H1 (cell line): ENCODE results near the gene HIBCH. TPM values are rescaled to one million over a fixed set of nuclear protein-coding genes. Genes with fewer than 3 reads are reported as not detected.

ENCODE experiments used
- CTCF ChIA-PET: fragments of 300-600 bp; sonication (Branson Sonifier 250); formaldehyde crosslinking; loops from one replicate; lab custom pipeline; 2021; ENCODE audit not compliant: partially characterized antibody; lab: Charles Lee
- POLR2A ChIA-PET: fragments of 300-600 bp; sonication (Branson Sonifier 250); formaldehyde crosslinking; loops from one replicate; lab custom pipeline; 2021; ENCODE audit warnings: inconsistent platforms; ENCODE audit not compliant: partially characterized antibody; lab: Charles Lee
- DNase-seq, 2 experiments: peaks; one replicate each; pipeline versions ENCODE4 v3.0.0 to v3.0.0-alpha.2; 2010 to 2022; ENCODE audit warnings: low spot score in 2 of 2, low read depth in 1 of 2, mixed read lengths in 1 of 2
- FAIRE-seq: peaks from 2 replicates; lab custom pipeline; 2011; peaks lifted over from hg19 to GRCh38; lab: Jason Lieb, UNC
- H2AFZ ChIP-seq: 2 replicates; pipeline ENCODE4 v1.8.1; 2012; ENCODE audit warnings: low read length, inconsistent platforms
- H2AK5ac ChIP-seq: 2 replicates; pipeline ENCODE4 v1.6.1; 2013; ENCODE audit warnings: low read depth, low read length
- H2BK120ac ChIP-seq: replicated peaks from 2 replicates; pipeline ENCODE3; 2013; ENCODE audit warnings: low read depth, low read length, inconsistent platforms
- H2BK12ac ChIP-seq: 2 replicates; pipeline ENCODE4 v1.6.1; 2013; ENCODE audit warnings: low read depth, low read length
- H2BK15ac ChIP-seq: 2 replicates; pipeline ENCODE4 v1.6.1; 2013; ENCODE audit warnings: low read length
- H2BK20ac ChIP-seq: 2 replicates; pipeline ENCODE4 v1.6.1; 2013; ENCODE audit warnings: low read length
- H2BK5ac ChIP-seq: 2 replicates; pipeline ENCODE4 v1.6.1; 2013; ENCODE audit warnings: low read depth, low read length
- H3K14ac ChIP-seq: 2 replicates; pipeline ENCODE4 v1.6.1; 2013; ENCODE audit warnings: inconsistent platforms; ENCODE audit not compliant: insufficient read length
- H3K18ac ChIP-seq: 2 replicates; pipeline ENCODE4 v1.6.1; 2013; ENCODE audit warnings: low read length; ENCODE audit errors: extremely low read depth
- H3K23ac ChIP-seq: 2 replicates; pipeline ENCODE4 v1.6.1; 2013; ENCODE audit warnings: inconsistent platforms; ENCODE audit not compliant: insufficient read length
- H3K23me2 ChIP-seq: 2 replicates; pipeline ENCODE4 v1.6.1; 2013; ENCODE audit warnings: low read depth, low read length
- H3K27ac ChIP-seq: 2 replicates; pipeline ENCODE4 v1.6.1; 2011; ENCODE audit warnings: low read depth, low read length, inconsistent platforms
- H3K27me3 ChIP-seq, 4 experiments: replicated peaks in 1 of 4; 1 replicate in 1 of 4; 2 replicates in 3 of 4; pipeline versions ENCODE4 v1.6.1 to v1.8.1; 2011 to 2013; ENCODE audit warnings: low read length in 3 of 4, mild to moderate bottlenecking in 3 of 4, inconsistent platforms in 2 of 4, mixed read lengths in 2 of 4, moderate library complexity in 1 of 4; ENCODE audit not compliant: control insufficient read depth in 3 of 4, insufficient read depth in 3 of 4; ENCODE audit errors: extremely low read depth in 1 of 4
- H3K36me3 ChIP-seq, 4 experiments: 2 replicates each; pipeline versions ENCODE4 v1.6.1 to v1.8.1; 2011 to 2013; ENCODE audit warnings: mild to moderate bottlenecking in 4 of 4, low read length in 3 of 4, moderate library complexity in 2 of 4, control low read depth in 1 of 4, inconsistent platforms in 1 of 4; ENCODE audit not compliant: insufficient read depth in 4 of 4, control insufficient read depth in 2 of 4
- H3K4ac ChIP-seq: replicated peaks from 2 replicates; pipeline ENCODE3; 2013; ENCODE audit warnings: low read length, low read depth, mixed read lengths, inconsistent platforms; ENCODE audit not compliant: insufficient read length
- H3K4me1 ChIP-seq, 4 experiments: replicated peaks in 1 of 4; 1 replicate in 1 of 4; 2 replicates in 3 of 4; pipeline versions ENCODE4 v1.6.1 to v1.8.1; 2011 to 2013; ENCODE audit warnings: low read length in 3 of 4, inconsistent platforms in 2 of 4, mixed read lengths in 1 of 4; ENCODE audit not compliant: insufficient read depth in 4 of 4, control insufficient read depth in 3 of 4
- H3K4me2 ChIP-seq, 2 experiments: 2 replicates each; pipeline versions ENCODE4 v1.6.1 to v1.8.1; 2011 to 2013; ENCODE audit warnings: low read depth in 2 of 2, low read length in 2 of 2, control low read depth in 1 of 2, inconsistent platforms in 1 of 2, mild to moderate bottlenecking in 1 of 2; ENCODE audit not compliant: insufficient read depth in 1 of 2
- H3K4me3 ChIP-seq, 4 experiments: fragments of 200-600, 300-600 bp in 1 of 4; sonication (generic), shearing (Covaris generic), sonication (Bioruptor Twin) in 1 of 4; 2 replicates each; pipeline versions ENCODE4 v1.5.1 to v1.8.1; 2011 to 2016; ENCODE audit warnings: low read length in 4 of 4, low read depth in 3 of 4, control low read depth in 2 of 4, inconsistent platforms in 2 of 4, mild to moderate bottlenecking in 2 of 4, mixed read lengths in 1 of 4, moderate library complexity in 1 of 4; ENCODE audit not compliant: insufficient read depth in 2 of 4; ENCODE audit errors: extremely low read depth in 1 of 4
- H3K56ac ChIP-seq: replicated peaks from 2 replicates; pipeline ENCODE3; 2013; ENCODE audit warnings: low read depth, mild to moderate bottlenecking, mixed read lengths, low read length, inconsistent platforms; ENCODE audit not compliant: insufficient read length
- H3K79me1 ChIP-seq: 2 replicates; pipeline ENCODE4 v1.6.1; 2013; ENCODE audit warnings: low read depth, low read length, control low read depth
- H3K79me2 ChIP-seq, 2 experiments: 2 replicates each; pipeline versions ENCODE4 v1.6.1 to v1.8.1; 2012 to 2013; ENCODE audit warnings: low read length in 2 of 2, mild to moderate bottlenecking in 2 of 2, inconsistent platforms in 1 of 2; ENCODE audit not compliant: insufficient read depth in 2 of 2, control insufficient read depth in 1 of 2
- H3K9ac ChIP-seq, 4 experiments: replicated peaks in 1 of 4; 1 replicate in 1 of 4; 2 replicates in 3 of 4; pipeline versions ENCODE4 v1.6.1 to v1.8.1; 2011 to 2013; ENCODE audit warnings: low read depth in 3 of 4, low read length in 3 of 4, control low read depth in 2 of 4, mild to moderate bottlenecking in 2 of 4, moderate library complexity in 2 of 4, inconsistent platforms in 1 of 4; ENCODE audit errors: extremely low read depth in 1 of 4
- H3K9me3 ChIP-seq, 2 experiments: 2 replicates each; pipeline versions ENCODE4 v1.6.1 to v1.8.1; 2012 to 2013; ENCODE audit warnings: mild to moderate bottlenecking in 2 of 2, moderate library complexity in 2 of 2, control low read depth in 1 of 2, inconsistent platforms in 1 of 2, low read depth in 1 of 2, low read length in 1 of 2, mixed read lengths in 1 of 2; ENCODE audit not compliant: insufficient read depth in 2 of 2
- H4K20me1 ChIP-seq, 2 experiments: replicated peaks in 1 of 2; 2 replicates each; pipeline versions ENCODE3 to v1.8.1; 2011 to 2013; ENCODE audit warnings: inconsistent platforms in 2 of 2, low read length in 2 of 2, mild to moderate bottlenecking in 1 of 2; ENCODE audit not compliant: insufficient read depth in 2 of 2, control insufficient read depth in 1 of 2
- H4K5ac ChIP-seq: 2 replicates; pipeline ENCODE4 v1.6.1; 2013; ENCODE audit warnings: low read length, low read depth, mixed read lengths, inconsistent platforms; ENCODE audit not compliant: insufficient read length
- H4K8ac ChIP-seq: 2 replicates; pipeline ENCODE4 v1.8.0; 2013; ENCODE audit warnings: mild to moderate bottlenecking, moderate library complexity, low read length, inconsistent platforms; ENCODE audit not compliant: insufficient read depth; ENCODE audit errors: extremely low read depth
- H4K91ac ChIP-seq: replicated peaks from 2 replicates; pipeline ENCODE3; 2013; ENCODE audit warnings: low read length, mixed read lengths, inconsistent platforms; ENCODE audit not compliant: insufficient read length
- ATF2 ChIP-seq: IDR thresholded peaks from 2 replicates; pipeline ENCODE4 v1.6.1; 2012; ENCODE audit warnings: low read length, inconsistent platforms
- CHD1 ChIP-seq: IDR thresholded peaks from 2 replicates; pipeline ENCODE4 v1.6.1; 2012; ENCODE audit warnings: low read depth, low read length, improper control_type of control experiment
- E2F6 ChIP-seq: IDR thresholded peaks from 2 replicates; pipeline ENCODE4 v1.6.1; 2012; ENCODE audit warnings: inconsistent platforms
- GABPA ChIP-seq: IDR thresholded peaks from 2 replicates; pipeline ENCODE4 v1.6.1; 2011; ENCODE audit warnings: mild to moderate bottlenecking, low read length, moderate library complexity, borderline replicate concordance; ENCODE audit not compliant: insufficient read depth
- HDAC6 ChIP-seq: IDR thresholded peaks from one replicate; pipeline ENCODE4 v1.7.1; 2012; ENCODE audit warnings: low read depth, mild to moderate bottlenecking, inconsistent platforms, low read length, moderate library complexity
- JUND ChIP-seq: IDR thresholded peaks from 2 replicates; pipeline ENCODE4 v1.6.1; 2011; ENCODE audit warnings: mild to moderate bottlenecking, improper control_type of control experiment, low read length
- KDM5A ChIP-seq: fragments of 200-600 bp; IDR thresholded peaks from 2 replicates; pipeline ENCODE4 v1.7.1; 2012; ENCODE audit warnings: mild to moderate bottlenecking, low read length, inconsistent platforms, mixed read lengths
- NRF1 ChIP-seq: IDR thresholded peaks from 2 replicates; pipeline ENCODE4 v1.6.1; 2011; ENCODE audit warnings: mild to moderate bottlenecking, low read depth, low read length, improper control_type of control experiment
- SAP30 ChIP-seq: fragments of 300-600 bp; sonication (generic); IDR thresholded peaks from 2 replicates; pipeline ENCODE4 v1.7.1; 2012; ENCODE audit warnings: low read length, moderate library complexity, mild to moderate bottlenecking, inconsistent platforms; ENCODE audit not compliant: insufficient read depth, insufficient replicate concordance
- WGBS, 2 experiments: shearing (Covaris generic) in 1 of 2; methylation state at CpG; one replicate each; pipeline versions ENCODE4 v1.1.6 to v1.1.7; 2013 to 2015; ENCODE audit warnings: low lambda C conversion rate in 2 of 2, mixed read lengths in 2 of 2, inconsistent platforms in 1 of 2, low coverage in 1 of 2, missing lambda C conversion rate in 1 of 2; ENCODE audit not compliant: insufficient replicate concordance in 2 of 2, insufficient coverage in 1 of 2, insufficient read length in 1 of 2; ENCODE audit errors: extremely low coverage in 1 of 2, missing lambda C conversion rate in 1 of 2; 5-methylcytosine and 5-hydroxymethylcytosine counted together
- polyA plus RNA-seq, 7 experiments: library from polyadenylated mRNA; depleted of rRNA in 3 of 7; stranded (reverse) in 5 of 7; unstranded in 2 of 7; fragments of >200 nt in 5 of 7; fragments of 200-250 nt in 2 of 7; gene quantifications; 1 replicate in 5 of 7; 2 replicates in 1 of 7; 4 replicates in 1 of 7; pipeline versions ENCODE4 v1.2.1 to v1.2.3, GENCODE V29; 2011 to 2013; ENCODE audit warnings: missing spikeins in 2 of 7, mixed read lengths in 2 of 7
- total RNA-seq: library from RNA; stranded (reverse); fragmentation: NEBNext Ultra II Directional; extraction: Animal tissue kit (Norgen Biotek cat#: 25700); gene quantifications from 2 replicates; pipeline ENCODE4 v1.2.1, GENCODE V29; 2021

The HIBCH gene
- total and polyA plus RNA-seq, 2 of the 8 experiments (the other 6 are each of a cell fraction or from before 2014, with no cell fraction given): 7.5 to 31.8 TPM

- Histone ChIP-seq H2BK15ac (no peak overlapping the region), H4K5ac (no peak overlapping the region), H3K56ac (no peak overlapping the region), H3K4ac (no peak overlapping the region), H4K91ac (no peak overlapping the region), H3K9ac (no peak overlapping the region), H2BK5ac (no peak overlapping the region), H3K14ac (no peak overlapping the region), H2BK20ac (no peak overlapping the region), H2BK12ac (no peak overlapping the region), H3K18ac (no peak overlapping the region), H4K20me1 (no peaks in the 10 kb centered on the region), H3K4me2 (no peak overlapping the region), H2BK120ac (no peak overlapping the region), H3K27ac (no peak overlapping the region), H3K23me2 (no peaks in the 10 kb centered on the region), H4K8ac (no peak overlapping the region), H2AK5ac (no peak overlapping the region), H3K9me3 (no peaks in the 10 kb centered on the region), H3K79me2 (no peaks in the 10 kb centered on the region), H3K4me3 (no peak overlapping the region), H3K27me3 (no peaks in the 10 kb centered on the region), H3K4me1 (no peaks in the 10 kb centered on the region), H3K23ac (no peak overlapping the region), H3K36me3 (peaks cover 0 to 3% (median 0%) of the 10 kb centered on the region in 4 experiments; a peak in 3 of 8 replicates), H3K79me1 (no peaks in the 10 kb centered on the region), H2AFZ (no peak overlapping the region)
- DNase-seq: no peak
- ChIA-PET POLR2A (interaction anchor here (2.0 kb wide), 1 partner anchor 11 kb away, joined by 5 read pairs; no protein-coding TSS in a partner anchor), CTCF (no interaction called here)
- WGBS, 2 experiments: 100% methylated on average over 1 of the region's 1 CpG; no CpG with 5 or more reads in 1 of the 2 experiments
- FAIRE-seq: no peak
- TF ChIP-seq GABPA (no peak), E2F6 (no peak), ATF2 (no peak), CHD1 (no peak), HDAC6 (no peak), JUND (no peak), KDM5A (no peak), NRF1 (no peak), SAP30 (no peak)
Observed at GRCh38 chr2:190199530-190199929, 120.1 kb downstream of the HIBCH start.
